ENCODE data around the gene DDR2.

The DDR2 gene

GRCh38 chr1:162674034-162674608 lies 41.9 kb downstream of the DDR2 start:
- DNase-seq: no peak

GRCh38 chr1:162676087-162676486 lies 43.8 kb downstream of the DDR2 start:
- DNase-seq: no peak

- DNase-seq: no peak
Observed at GRCh38 chr1:162676750-162677149, 44.5 kb downstream of the DDR2 start.

- DNase-seq: no peak
Observed at GRCh38 chr1:162677607-162678371, 45.5 kb downstream of the DDR2 start.

GRCh38 chr1:162678439-162678838 lies 46.2 kb downstream of the DDR2 start:
- DNase-seq: no peak

GRCh38 chr1:162679298-162679697 lies 47.0 kb downstream of the DDR2 start:
- no peak for DNase-seq

- no peak for DNase-seq
Observed at GRCh38 chr1:162680419-162681121, 48.3 kb downstream of the DDR2 start.

GRCh38 chr1:162681122-162681436 lies 48.8 kb downstream of the DDR2 start:
- no peak for DNase-seq

GRCh38 chr1:162682013-162682419 lies 49.8 kb downstream of the DDR2 start:
- DNase-seq: no peak

- no peak for DNase-seq
Observed at GRCh38 chr1:162687870-162688269, 55.6 kb downstream of the DDR2 start.

GRCh38 chr1:162688521-162688920 lies 56.3 kb downstream of the DDR2 start:
- DNase-seq: no peak

GRCh38 chr1:162688931-162689330 lies 56.7 kb downstream of the DDR2 start:
- DNase-seq: no peak

- DNase-seq: no peak
Observed at GRCh38 chr1:162689745-162690671, 57.7 kb downstream of the DDR2 start.

- no peak for DNase-seq
Observed at GRCh38 chr1:162690672-162691434, 58.6 kb downstream of the DDR2 start.

- DNase-seq: no peak
Observed at GRCh38 chr1:162691999-162692575, 59.8 kb downstream of the DDR2 start.

- DNase-seq: no peak
Observed at GRCh38 chr1:162694911-162695310, 62.6 kb downstream of the DDR2 start.

- DNase-seq: no peak
Observed at GRCh38 chr1:162695687-162696086, 63.4 kb downstream of the DDR2 start.

GRCh38 chr1:162696286-162696862 lies 64.1 kb downstream of the DDR2 start:
- DNase-seq: no peak

- DNase-seq: no peak
Observed at GRCh38 chr1:162697140-162697895, 65.1 kb downstream of the DDR2 start.

GRCh38 chr1:162699366-162699765 lies 67.1 kb downstream of the DDR2 start:
- no peak for DNase-seq

- DNase-seq: no peak
Observed at GRCh38 chr1:162700131-162700530, 67.9 kb downstream of the DDR2 start.

Measured in GF-D8 (cell line).